GM12892 (cell line): ENCODE measurements around the gene ADD3.

Experiments used
- POLR2A ChIP-seq: IDR thresholded peaks from 2 replicates; pipeline ENCODE4 v1.6.1; 2011; ENCODE audit warnings: low read depth, low read length, control low read depth
- POLR2AphosphoS5 ChIP-seq: IDR thresholded peaks from 2 replicates; pipeline ENCODE4 v1.6.1; 2011; ENCODE audit warnings: low read depth, low read length, control low read depth

DNA sequence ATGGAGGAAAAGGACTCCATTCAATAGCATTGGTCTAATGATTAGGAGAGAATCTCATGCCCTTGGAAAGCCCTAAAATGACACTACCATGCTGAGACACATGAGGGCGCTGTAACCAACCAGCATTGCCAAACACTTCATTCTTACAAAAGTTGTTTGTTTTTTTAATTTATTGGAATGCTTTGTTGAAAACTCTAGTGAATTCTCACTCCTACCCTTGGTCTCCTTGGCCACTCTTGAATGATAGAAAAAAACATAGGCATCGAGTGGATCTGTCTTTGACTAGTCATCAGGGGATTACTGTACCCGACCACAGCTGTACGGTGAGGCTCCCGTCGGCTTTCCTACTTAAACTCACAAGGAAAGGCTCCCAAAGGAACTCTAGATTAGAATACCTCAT lies 29.3 kb upstream of the ADD3 start:
- TF ChIP-seq POLR2A, result no peak
- TF ChIP-seq POLR2AphosphoS5, result no peak
